B cell (primary cell): ENCODE measurements around the gene RAPGEF1. TPM values are rescaled to one million over a fixed set of nuclear protein-coding genes. Genes with fewer than 3 reads are reported as not detected.

ENCODE experiments used
- ATAC-seq: fragments of 200-7000 bp; cut with Tn5 transposase; one replicate; pipeline ENCODE4 v1.10.0; 2021; ENCODE audit warnings: low read depth, mild to moderate bottlenecking, moderate number of reproducible peaks, moderate library complexity
- CTCF ChIA-PET: fragments of 350-600 bp; sonication (Branson Sonifier 250); formaldehyde crosslinking; loops from one replicate; lab custom pipeline; 2021; ENCODE audit warnings: antibody characterized with exemption, inconsistent platforms; lab: Charles Lee
- POLR2A ChIA-PET: fragments of 350-600 bp; sonication (Branson Sonifier 250); formaldehyde crosslinking; loops from one replicate; lab custom pipeline; 2021; ENCODE audit warnings: antibody characterized with exemption; lab: Charles Lee
- DNase-seq: peaks from one replicate; pipeline ENCODE4 v3.0.0; 2013
- H2AFZ ChIP-seq: 2 replicates; pipeline ENCODE4 v1.6.1; 2012; ENCODE audit warnings: mild to moderate bottlenecking, low read depth, low read length; ENCODE audit not compliant: insufficient read depth, poor library complexity, severe bottlenecking
- H3K27ac ChIP-seq, 2 donors: 1 replicate in 1 of 2; 2 replicates in 1 of 2; pipeline ENCODE4 v1.5.1; 2012 to 2013; ENCODE audit warnings: low read length in 2 of 2, mild to moderate bottlenecking in 2 of 2, moderate library complexity in 1 of 2
- H3K27me3 ChIP-seq, 4 experiments: fragments of 200-600 bp in 1 of 4; sonication (generic) in 1 of 4; replicated peaks in 1 of 4; 1 replicate in 2 of 4; 2 replicates in 2 of 4; pipeline versions ENCODE4 v1.6.1 to v1.7.0; 2013 to 2016; ENCODE audit warnings: low read length in 3 of 4, mild to moderate bottlenecking in 2 of 4, mixed read lengths in 1 of 4, moderate library complexity in 1 of 4; ENCODE audit not compliant: insufficient read depth in 4 of 4, control insufficient read depth in 3 of 4; ENCODE audit errors: control extremely low read depth in 1 of 4
- H3K36me3 ChIP-seq, 2 experiments: replicated peaks in 1 of 2; 1 replicate in 1 of 2; 2 replicates in 1 of 2; pipeline versions ENCODE4 v1.6.1 to v1.7.1; 2013; ENCODE audit warnings: low read length in 1 of 2; ENCODE audit not compliant: insufficient read depth in 2 of 2, control insufficient read depth in 1 of 2; ENCODE audit errors: control extremely low read depth in 1 of 2, extremely low read depth in 1 of 2
- H3K4me1 ChIP-seq, 2 donors: fragments of 200-600 bp in 1 of 2; sonication (generic) in 1 of 2; 1 replicate in 1 of 2; 2 replicates in 1 of 2; pipeline versions ENCODE4 v1.5.1 to v1.6.1; 2013 to 2017; ENCODE audit warnings: low read length in 2 of 2; ENCODE audit not compliant: control insufficient read depth in 2 of 2, insufficient read depth in 2 of 2
- H3K4me2 ChIP-seq: replicated peaks from 2 replicates; pipeline ENCODE3; 2012; ENCODE audit warnings: mild to moderate bottlenecking, low read depth, low read length; ENCODE audit not compliant: poor library complexity, severe bottlenecking
- H3K4me3 ChIP-seq, 5 experiments: fragments of 200-600 bp in 1 of 5; sonication (generic) in 1 of 5; 1 replicate in 3 of 5; 2 replicates in 2 of 5; pipeline versions ENCODE4 v1.5.1 to v1.7.0; 2011 to 2016; ENCODE audit warnings: low read length in 4 of 5, mild to moderate bottlenecking in 4 of 5, low read depth in 2 of 5, control low read depth in 1 of 5, moderate library complexity in 1 of 5; ENCODE audit not compliant: insufficient read depth in 1 of 5; ENCODE audit errors: control extremely low read depth in 1 of 5, extremely low read depth in 1 of 5
- H3K79me2 ChIP-seq: fragments of 200-600 bp; sonication (generic); one replicate; pipeline ENCODE4 v1.6.0; 2016; ENCODE audit warnings: low read length; ENCODE audit not compliant: control insufficient read depth, insufficient read depth
- H3K9ac ChIP-seq: fragments of 200-600 bp; sonication (generic); 2 replicates; pipeline ENCODE4 v1.6.1; 2017; ENCODE audit warnings: mild to moderate bottlenecking, low read length, moderate library complexity
- H3K9me3 ChIP-seq, 3 donors: one replicate each; pipeline versions ENCODE4 v1.6.1 to v1.7.1; 2013; ENCODE audit warnings: low read length in 2 of 3; ENCODE audit not compliant: control insufficient read depth in 2 of 3, insufficient read depth in 1 of 3; ENCODE audit errors: control extremely low read depth in 1 of 3
- H4K20me1 ChIP-seq: 2 replicates; pipeline ENCODE4 v1.6.0; 2012; ENCODE audit warnings: mild to moderate bottlenecking, low read length; ENCODE audit not compliant: insufficient read depth, control insufficient read depth, poor library complexity, severe bottlenecking
- H3K27ac Mint-ChIP-seq: one replicate; pipeline ENCODE4 v1.8.0; 2021; ENCODE audit warnings: mixed read lengths
- H3K27me3 Mint-ChIP-seq: one replicate; pipeline ENCODE4 v1.8.0; 2021; ENCODE audit warnings: mixed read lengths
- H3K4me1 Mint-ChIP-seq: one replicate; pipeline ENCODE4 v1.8.0; 2021; ENCODE audit warnings: mixed read lengths
- H3K4me3 Mint-ChIP-seq: one replicate; pipeline ENCODE4 v1.8.0; 2021; ENCODE audit warnings: mixed read lengths
- H3K9me3 Mint-ChIP-seq: one replicate; pipeline ENCODE4 v1.8.0; 2022; ENCODE audit warnings: mixed read lengths; ENCODE audit not compliant: insufficient read depth
- EZH2 ChIP-seq: IDR thresholded peaks from 2 replicates; pipeline ENCODE4 v1.6.1; 2012; ENCODE audit warnings: borderline replicate concordance, low read depth, mild to moderate bottlenecking, moderate library complexity, low read length; ENCODE audit not compliant: insufficient read depth, poor library complexity, severe bottlenecking
- WGBS: methylation state at CpG from one replicate; pipeline ENCODE4 v1.1.5; 2013; ENCODE audit warnings: missing lambda C conversion rate; ENCODE audit not compliant: insufficient coverage; 5-methylcytosine and 5-hydroxymethylcytosine counted together
- intact Hi-C: fragments of 100-400 bp; cut with micrococcal nuclease; formaldehyde crosslinking; loops from one replicate; pipeline ENCODE4 v1.10.0; 2022
- polyA plus RNA-seq: library from polyadenylated mRNA; depleted of rRNA; stranded (reverse); fragments of >200 nt; gene quantifications from 2 replicates; pipeline ENCODE4 v1.2.3, GENCODE V29; 2012
- total RNA-seq, 2 donors: library from RNA; stranded (reverse); fragments of 120-200 nt in 1 of 2; gene quantifications; 1 replicate in 1 of 2; 2 replicates in 1 of 2; pipeline versions ENCODE4 v1.2.3 to v1.2.4, GENCODE V29; 2013 to 2022
- TF ChIP-seq, protein P1 (sequence below): fragments of 200-600 bp; IDR thresholded peaks from one replicate; pipeline ENCODE4 v1.8.0; 2022; ENCODE audit warnings: antibody characterized with exemption, mild to moderate bottlenecking

Gene RAPGEF1
- total and polyA plus RNA-seq, 2 donors (not counting 1 experiment from before 2014, with no cell fraction given), result 134 to 447 TPM

DNA sequence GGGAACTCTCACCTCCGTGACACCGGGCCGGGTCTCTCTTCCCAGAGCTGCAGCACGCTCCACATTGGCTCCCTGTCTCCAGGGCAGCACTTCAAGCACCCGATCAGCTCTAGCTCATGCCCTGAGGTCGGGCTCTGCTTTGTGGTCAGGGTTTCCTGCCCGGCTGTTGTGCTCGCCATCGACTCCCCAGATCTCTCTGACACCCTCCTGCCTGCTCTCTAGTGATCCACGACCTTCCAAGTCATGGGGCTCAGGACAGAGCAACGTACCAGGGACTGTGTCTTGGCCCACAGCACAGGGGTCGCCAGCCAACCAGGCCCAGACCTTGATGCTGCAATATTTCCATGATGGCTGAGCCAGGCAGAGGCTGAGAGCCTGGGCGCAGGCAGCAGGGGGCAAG, 149.4 kb downstream of the RAPGEF1 start:
- Mint-ChIP-seq H3K27me3 (no peaks in the 10 kb centered on the region), H3K4me1 (peaks cover 35% of the 10 kb centered on the region), H3K4me3 (no peak overlapping the region), H3K9me3 (no peaks in the 10 kb centered on the region), H3K27ac (peak overlapping the region; percentile 61)
- Histone ChIP-seq H3K27me3 (no peaks in the 10 kb centered on the region), H3K36me3 (peaks cover 0 to 77% of the 10 kb centered on the region in 2 experiments), H3K27ac (peak overlapping the region in 1 of 2 donors; percentile 49), H3K4me1 (peaks cover 5 to 19% of the 10 kb centered on the region in 2 donors), H3K4me2 (no peak overlapping the region), H2AFZ (no peak overlapping the region), H3K9me3 (no peaks in the 10 kb centered on the region), H3K9ac (no peak overlapping the region), H3K79me2 (peaks cover 38% of the 10 kb centered on the region), H3K4me3 (no peak overlapping the region), H4K20me1 (peaks cover 25% of the 10 kb centered on the region)
- 23% methylated on average over 12 of the region's 13 CpGs for WGBS
- no peak for DNase-seq
- intact Hi-C loops, result loop anchor here (2.0 to 5.0 kb wide), 2 partner anchors 42 to 66 kb away; no protein-coding TSS in a partner anchor
- TF ChIP-seq EZH2, result no peak
- TF ChIP-seq, protein P1, sequence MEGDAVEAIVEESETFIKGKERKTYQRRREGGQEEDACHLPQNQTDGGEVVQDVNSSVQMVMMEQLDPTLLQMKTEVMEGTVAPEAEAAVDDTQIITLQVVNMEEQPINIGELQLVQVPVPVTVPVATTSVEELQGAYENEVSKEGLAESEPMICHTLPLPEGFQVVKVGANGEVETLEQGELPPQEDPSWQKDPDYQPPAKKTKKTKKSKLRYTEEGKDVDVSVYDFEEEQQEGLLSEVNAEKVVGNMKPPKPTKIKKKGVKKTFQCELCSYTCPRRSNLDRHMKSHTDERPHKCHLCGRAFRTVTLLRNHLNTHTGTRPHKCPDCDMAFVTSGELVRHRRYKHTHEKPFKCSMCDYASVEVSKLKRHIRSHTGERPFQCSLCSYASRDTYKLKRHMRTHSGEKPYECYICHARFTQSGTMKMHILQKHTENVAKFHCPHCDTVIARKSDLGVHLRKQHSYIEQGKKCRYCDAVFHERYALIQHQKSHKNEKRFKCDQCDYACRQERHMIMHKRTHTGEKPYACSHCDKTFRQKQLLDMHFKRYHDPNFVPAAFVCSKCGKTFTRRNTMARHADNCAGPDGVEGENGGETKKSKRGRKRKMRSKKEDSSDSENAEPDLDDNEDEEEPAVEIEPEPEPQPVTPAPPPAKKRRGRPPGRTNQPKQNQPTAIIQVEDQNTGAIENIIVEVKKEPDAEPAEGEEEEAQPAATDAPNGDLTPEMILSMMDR, result no peak
- ChIA-PET CTCF (interaction anchor here (0.6 to 21.7 kb wide), 8 partner anchors 12 to 163 kb away, joined by 3 to 263 read pairs (median 4); partner anchors contain the start of gene RAPGEF1), POLR2A (no interaction called here)
- no peak for ATAC-seq

DNA sequence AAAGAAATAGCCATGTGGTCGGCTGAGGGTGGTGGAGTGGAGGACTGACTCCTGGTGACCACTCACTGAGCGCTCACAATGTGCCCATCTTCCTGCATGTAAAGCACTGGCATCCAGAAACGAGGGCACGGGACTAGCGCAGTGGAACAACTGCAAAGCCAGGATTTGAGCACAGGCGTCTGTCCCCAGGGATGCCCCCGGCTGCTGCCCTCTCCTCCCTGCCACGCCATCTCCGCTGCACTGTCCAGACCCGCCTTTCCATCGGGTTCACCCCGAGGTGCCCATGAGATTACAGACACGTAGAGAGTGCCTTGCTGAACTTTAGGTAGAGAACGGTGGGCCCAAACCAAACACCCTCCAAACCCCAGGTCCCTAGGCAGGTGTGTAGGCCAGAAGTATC, 149.9 kb downstream of the RAPGEF1 start:
- peaks cover 39% of the 10 kb centered on the region for H3K4me1 Mint-ChIP-seq
- intact Hi-C loops, result loop anchor here (2.0 to 5.0 kb wide), 2 partner anchors 42 to 67 kb away; no protein-coding TSS in a partner anchor
- 91% methylated on average over 14 of the region's 14 CpGs for WGBS
- no peaks in the 10 kb centered on the region for H3K9me3 Mint-ChIP-seq
- POLR2A ChIA-PET, result no interaction called here
- Histone ChIP-seq H4K20me1 (peaks cover 25% of the 10 kb centered on the region), H3K27ac (peak overlapping the region in 1 of 2 donors; percentile 49), H3K9ac (no peak overlapping the region), H3K4me3 (no peak overlapping the region), H3K79me2 (peaks cover 38% of the 10 kb centered on the region), H3K4me1 (peaks cover 9 to 24% of the 10 kb centered on the region in 2 donors), H3K4me2 (no peak overlapping the region), H2AFZ (no peak overlapping the region), H3K27me3 (no peaks in the 10 kb centered on the region), H3K9me3 (no peaks in the 10 kb centered on the region), H3K36me3 (peaks cover 0 to 74% of the 10 kb centered on the region in 2 experiments)
- H3K4me3 Mint-ChIP-seq, result no peak overlapping the region
- no peaks in the 10 kb centered on the region for H3K27me3 Mint-ChIP-seq
- no peak for TF ChIP-seq EZH2
- DNase-seq (no peak), ATAC-seq (no peak)
- peak overlapping the region; percentile 61 for H3K27ac Mint-ChIP-seq
- CTCF ChIA-PET, result interaction anchor here (0.9 to 21.7 kb wide), 2 partner anchors 67 to 154 kb away, joined by 4 to 263 read pairs; partner anchors contain the start of gene RAPGEF1
